Measurements from ENCODE around the gene SLC6A20.
"Not testable (repeated sequence)": the region's sequence is repeated elsewhere in the genome, so short reads cannot be mapped to it uniquely, and the experiment has no call there.

Gene SLC6A20

GRCh38 chr3:45749036-45749600 is 47.2 kb downstream of the SLC6A20 start:
- H3K27ac Mint-ChIP-seq; H3K9me3 Mint-ChIP-seq; H3K4me3 Mint-ChIP-seq; H3K36me3 Mint-ChIP-seq (ENCODE audit: low read depth); H3K27me3 Mint-ChIP-seq (ENCODE audit: low read depth); DNase-seq (ENCODE audit: low spot score); H3K4me1 Mint-ChIP-seq (ENCODE audit: low read depth): not testable (repeated sequence)

GRCh38 chr3:45748068-45748467 is 48.3 kb downstream of the SLC6A20 start:
- no peaks in the 10 kb centered on the region for H3K27me3 Mint-ChIP-seq (ENCODE audit: low read depth)
- DNase-seq (ENCODE audit: low spot score), result no peak
- H3K36me3 Mint-ChIP-seq (ENCODE audit: low read depth), result peaks cover 16% of the 10 kb centered on the region
- no peaks in the 10 kb centered on the region for H3K4me1 Mint-ChIP-seq (ENCODE audit: low read depth)
- no peaks in the 10 kb centered on the region for H3K9me3 Mint-ChIP-seq
- no peak overlapping the region for H3K27ac Mint-ChIP-seq
- H3K4me3 Mint-ChIP-seq, result no peak overlapping the region

- Mint-ChIP-seq H3K4me1 (ENCODE audit: low read depth) (peaks cover 6% of the 10 kb centered on the region), H3K27me3 (ENCODE audit: low read depth) (no peaks in the 10 kb centered on the region), H3K9me3 (no peaks in the 10 kb centered on the region), H3K27ac (no peak overlapping the region), H3K36me3 (ENCODE audit: low read depth) (peaks cover 23% of the 10 kb centered on the region), H3K4me3 (no peak overlapping the region)
- DNase-seq (ENCODE audit: low spot score), result no peak
These were observed 49.3 kb downstream of the SLC6A20 start for GRCh38 chr3:45746777-45747622.

- DNase-seq (ENCODE audit: low spot score), result no peak
- no peaks in the 10 kb centered on the region for H3K9me3 Mint-ChIP-seq
- no peak overlapping the region for H3K27ac Mint-ChIP-seq
- no peaks in the 10 kb centered on the region for H3K27me3 Mint-ChIP-seq (ENCODE audit: low read depth)
- peaks cover 12% of the 10 kb centered on the region for H3K4me1 Mint-ChIP-seq (ENCODE audit: low read depth)
- no peak overlapping the region for H3K4me3 Mint-ChIP-seq
- peaks cover 26% of the 10 kb centered on the region for H3K36me3 Mint-ChIP-seq (ENCODE audit: low read depth)
These were observed 50.1 kb downstream of the SLC6A20 start for GRCh38 chr3:45746165-45746776.

- peaks cover 19% of the 10 kb centered on the region for H3K4me1 Mint-ChIP-seq (ENCODE audit: low read depth)
- H3K4me3 Mint-ChIP-seq, result no peak overlapping the region
- no peak for DNase-seq (ENCODE audit: low spot score)
- H3K27me3 Mint-ChIP-seq (ENCODE audit: low read depth), result no peaks in the 10 kb centered on the region
- peaks cover 46% of the 10 kb centered on the region for H3K36me3 Mint-ChIP-seq (ENCODE audit: low read depth)
- H3K9me3 Mint-ChIP-seq, result no peaks in the 10 kb centered on the region
- peak overlapping the region; percentile 41 for H3K27ac Mint-ChIP-seq
These were observed 53.8 kb downstream of the SLC6A20 start for GRCh38 chr3:45742461-45743089.

GRCh38 chr3:45741742-45742460 is 54.4 kb downstream of the SLC6A20 start:
- no peaks in the 10 kb centered on the region for H3K9me3 Mint-ChIP-seq
- no peak for DNase-seq (ENCODE audit: low spot score)
- H3K27ac Mint-ChIP-seq, result peak overlapping the region; percentile 41
- peaks cover 51% of the 10 kb centered on the region for H3K36me3 Mint-ChIP-seq (ENCODE audit: low read depth)
- no peak overlapping the region for H3K4me3 Mint-ChIP-seq
- H3K4me1 Mint-ChIP-seq (ENCODE audit: low read depth), result peaks cover 19% of the 10 kb centered on the region
- H3K27me3 Mint-ChIP-seq (ENCODE audit: low read depth), result no peaks in the 10 kb centered on the region

- Mint-ChIP-seq H3K4me1 (ENCODE audit: low read depth) (peaks cover 19% of the 10 kb centered on the region), H3K4me3 (no peak overlapping the region), H3K27me3 (ENCODE audit: low read depth) (no peaks in the 10 kb centered on the region), H3K27ac (peak overlapping the region; percentile 33), H3K9me3 (no peaks in the 10 kb centered on the region), H3K36me3 (ENCODE audit: low read depth) (peaks cover 58% of the 10 kb centered on the region)
- DNase-seq (ENCODE audit: low spot score), result no peak
These were observed 55.1 kb downstream of the SLC6A20 start for GRCh38 chr3:45741247-45741646.

- H3K4me1 Mint-ChIP-seq (ENCODE audit: low read depth), result peaks cover 19% of the 10 kb centered on the region
- no peaks in the 10 kb centered on the region for H3K9me3 Mint-ChIP-seq
- H3K36me3 Mint-ChIP-seq (ENCODE audit: low read depth), result peaks cover 59% of the 10 kb centered on the region
- H3K27ac Mint-ChIP-seq, result peak overlapping the region; percentile 15
- no peaks in the 10 kb centered on the region for H3K27me3 Mint-ChIP-seq (ENCODE audit: low read depth)
- no peak overlapping the region for H3K4me3 Mint-ChIP-seq
- DNase-seq (ENCODE audit: low spot score), result no peak
These were observed 56.3 kb downstream of the SLC6A20 start for GRCh38 chr3:45739991-45740390.

- H3K4me1 Mint-ChIP-seq (ENCODE audit: low read depth), result peaks cover 18% of the 10 kb centered on the region
- H3K27ac Mint-ChIP-seq, result no peak overlapping the region
- H3K4me3 Mint-ChIP-seq, result no peak overlapping the region
- no peaks in the 10 kb centered on the region for H3K27me3 Mint-ChIP-seq (ENCODE audit: low read depth)
- H3K36me3 Mint-ChIP-seq (ENCODE audit: low read depth), result peaks cover 63% of the 10 kb centered on the region
- H3K9me3 Mint-ChIP-seq, result no peaks in the 10 kb centered on the region
- no peak for DNase-seq (ENCODE audit: low spot score)
These were observed 59.1 kb downstream of the SLC6A20 start for GRCh38 chr3:45737234-45737633.

GRCh38 chr3:45736707-45737106 is 59.6 kb downstream of the SLC6A20 start:
- H3K4me3 Mint-ChIP-seq, result no peak overlapping the region
- peaks cover 13% of the 10 kb centered on the region for H3K4me1 Mint-ChIP-seq (ENCODE audit: low read depth)
- H3K27me3 Mint-ChIP-seq (ENCODE audit: low read depth), result no peaks in the 10 kb centered on the region
- no peak for DNase-seq (ENCODE audit: low spot score)
- H3K36me3 Mint-ChIP-seq (ENCODE audit: low read depth), result peaks cover 65% of the 10 kb centered on the region
- no peaks in the 10 kb centered on the region for H3K9me3 Mint-ChIP-seq
- H3K27ac Mint-ChIP-seq, result no peak overlapping the region

GRCh38 chr3:45730409-45731154 is 65.8 kb downstream of the SLC6A20 start:
- no peak overlapping the region for H3K27ac Mint-ChIP-seq
- DNase-seq (ENCODE audit: low spot score), result no peak
- peaks cover 69% of the 10 kb centered on the region for H3K36me3 Mint-ChIP-seq (ENCODE audit: low read depth)

GRCh38 chr3:45729614-45730013 is 66.7 kb downstream of the SLC6A20 start:
- H3K9me3 Mint-ChIP-seq, result no peaks in the 10 kb centered on the region
- H3K27ac Mint-ChIP-seq, result peak overlapping the region; percentile 32
- no peak for DNase-seq (ENCODE audit: low spot score)
- H3K4me1 Mint-ChIP-seq (ENCODE audit: low read depth), result peaks cover 13% of the 10 kb centered on the region
- no peak overlapping the region for H3K4me3 Mint-ChIP-seq
- no peaks in the 10 kb centered on the region for H3K27me3 Mint-ChIP-seq (ENCODE audit: low read depth)
- H3K36me3 Mint-ChIP-seq (ENCODE audit: low read depth), result peaks cover 69% of the 10 kb centered on the region

More at GRCh38 chr3:45730409-45731154, 65.8 kb downstream of the SLC6A20 start:
- Mint-ChIP-seq H3K9me3 (no peaks in the 10 kb centered on the region), H3K4me3 (no peak overlapping the region), H3K27me3 (ENCODE audit: low read depth) (no peaks in the 10 kb centered on the region), H3K4me1 (ENCODE audit: low read depth) (peaks cover 13% of the 10 kb centered on the region)

- no peaks in the 10 kb centered on the region for H3K9me3 Mint-ChIP-seq
- H3K4me3 Mint-ChIP-seq, result no peak overlapping the region
- H3K27me3 Mint-ChIP-seq (ENCODE audit: low read depth), result no peaks in the 10 kb centered on the region
- DNase-seq (ENCODE audit: low spot score), result no peak
- H3K4me1 Mint-ChIP-seq (ENCODE audit: low read depth), result peaks cover 13% of the 10 kb centered on the region
- no peak overlapping the region for H3K27ac Mint-ChIP-seq
- H3K36me3 Mint-ChIP-seq (ENCODE audit: low read depth), result peaks cover 70% of the 10 kb centered on the region
These were observed 71.4 kb downstream of the SLC6A20 start for GRCh38 chr3:45724911-45725310.

Measured in T-helper 2 cell treated with Interferon-gamma antibody and Interleukin-4, amounts not matched to agents 5 μg/mL and 100 μg/mL, for 36 hours (primary cell).